C4-2B (cell line): ENCODE data around the gene KRTAP24-1.

Experiments
- ZFX ChIP-seq: fragments of 450-650 bp; IDR thresholded peaks from 2 replicates; pipeline ENCODE4 v1.6.1; 2017
- TF ChIP-seq, protein P1 (sequence below): fragments of 450-650 bp; conservative IDR thresholded peaks from 2 replicates; pipeline ENCODE4 v1.5.1; 2017; ENCODE audit warnings: mild to moderate bottlenecking

DNA sequence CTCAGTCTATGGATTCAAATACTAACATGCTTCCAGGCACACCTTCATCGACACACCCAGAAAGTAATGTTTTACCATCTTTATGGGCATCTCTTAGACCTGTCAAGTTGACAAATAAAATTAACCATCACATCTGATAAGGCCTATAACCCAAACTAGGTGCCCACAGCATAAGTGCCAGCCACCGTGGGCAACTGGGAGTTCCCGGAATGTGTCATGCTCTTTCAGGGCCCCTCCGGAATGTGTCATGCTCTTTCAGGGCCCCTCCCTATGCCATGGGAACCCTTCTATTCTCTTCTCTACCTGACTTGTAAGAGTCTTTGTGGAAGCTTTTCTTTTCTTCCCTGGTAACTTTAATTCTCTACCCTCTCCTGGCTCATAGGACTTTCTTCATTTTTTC is 26.6 kb downstream of the KRTAP24-1 start:
- TF ChIP-seq, protein P1, sequence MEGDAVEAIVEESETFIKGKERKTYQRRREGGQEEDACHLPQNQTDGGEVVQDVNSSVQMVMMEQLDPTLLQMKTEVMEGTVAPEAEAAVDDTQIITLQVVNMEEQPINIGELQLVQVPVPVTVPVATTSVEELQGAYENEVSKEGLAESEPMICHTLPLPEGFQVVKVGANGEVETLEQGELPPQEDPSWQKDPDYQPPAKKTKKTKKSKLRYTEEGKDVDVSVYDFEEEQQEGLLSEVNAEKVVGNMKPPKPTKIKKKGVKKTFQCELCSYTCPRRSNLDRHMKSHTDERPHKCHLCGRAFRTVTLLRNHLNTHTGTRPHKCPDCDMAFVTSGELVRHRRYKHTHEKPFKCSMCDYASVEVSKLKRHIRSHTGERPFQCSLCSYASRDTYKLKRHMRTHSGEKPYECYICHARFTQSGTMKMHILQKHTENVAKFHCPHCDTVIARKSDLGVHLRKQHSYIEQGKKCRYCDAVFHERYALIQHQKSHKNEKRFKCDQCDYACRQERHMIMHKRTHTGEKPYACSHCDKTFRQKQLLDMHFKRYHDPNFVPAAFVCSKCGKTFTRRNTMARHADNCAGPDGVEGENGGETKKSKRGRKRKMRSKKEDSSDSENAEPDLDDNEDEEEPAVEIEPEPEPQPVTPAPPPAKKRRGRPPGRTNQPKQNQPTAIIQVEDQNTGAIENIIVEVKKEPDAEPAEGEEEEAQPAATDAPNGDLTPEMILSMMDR, result no peak
- no peak for TF ChIP-seq ZFX
